Right renal pelvis (tissue), 4 donors: Measurements from ENCODE around the gene PIGC. TPM values are rescaled to one million over a fixed set of nuclear protein-coding genes. Genes with fewer than 3 reads are reported as not detected.

Experiments
- DNase-seq, 4 donors: peaks; one replicate each; pipeline ENCODE4 v3.0.0-alpha.2; 2013; ENCODE audit warnings: low read depth in 4 of 4, low spot score in 3 of 4, missing footprints in 1 of 4
- polyA plus RNA-seq, 4 donors: library from polyadenylated mRNA; unstranded; fragments of 120-200 nt; gene quantifications; one replicate each; pipeline ENCODE4 v1.2.1, GENCODE V29; 2013; ENCODE audit not compliant: insufficient read length in 4 of 4

PIGC gene
- polyA plus RNA-seq, 4 donors, result 50.9 to 56.5 (median 56.3) TPM

- DNase-seq, result no peak
Observed at GRCh38 chr1:172431721-172432192, 12.1 kb downstream of the PIGC start.

DNA sequence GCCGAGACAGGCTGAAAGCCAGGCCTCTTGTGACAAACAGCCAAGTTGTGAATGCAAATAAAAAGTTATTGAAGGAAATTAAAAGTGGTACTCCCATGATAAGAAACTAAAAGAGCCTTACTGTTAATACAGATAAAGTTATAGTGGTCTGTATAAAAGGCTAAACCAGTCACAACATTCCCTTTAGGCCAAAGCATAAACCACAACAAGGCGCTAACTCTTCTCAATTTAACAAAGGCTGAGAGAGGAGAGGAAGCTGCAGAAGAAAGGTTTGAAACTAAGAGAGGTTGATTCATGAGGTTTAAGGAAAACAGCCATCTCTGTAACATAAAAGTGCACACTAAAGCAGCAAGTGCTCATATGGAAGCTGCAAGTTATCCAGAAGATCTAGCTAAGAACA lies 12.7 kb downstream of the PIGC start:
- no peak for DNase-seq

- DNase-seq, result no peak
Observed at GRCh38 chr1:172430128-172430454, 13.8 kb downstream of the PIGC start.

GRCh38 chr1:172429331-172430127 lies 14.3 kb downstream of the PIGC start:
- DNase-seq, result no peak

DNA sequence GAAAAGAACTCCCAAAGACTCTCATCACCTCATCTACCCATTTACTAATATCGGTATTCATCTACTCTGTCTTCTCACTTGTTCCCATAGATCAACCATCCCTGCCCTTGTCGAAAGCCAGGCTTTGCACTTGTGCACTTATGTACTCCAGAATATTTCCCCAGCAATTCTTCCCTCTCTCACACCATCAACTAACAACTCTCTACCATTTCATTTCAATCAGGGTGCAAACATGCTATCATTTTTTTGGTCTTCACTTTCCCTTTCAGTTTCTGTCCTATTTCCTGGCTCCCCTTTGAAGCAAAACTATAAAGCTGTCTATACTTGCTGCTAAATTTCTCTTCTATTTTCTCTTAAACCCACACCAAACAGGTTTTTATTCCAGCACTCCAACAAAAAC lies 16.7 kb downstream of the PIGC start:
- DNase-seq, result no peak

- no peak for DNase-seq
Observed at GRCh38 chr1:172425339-172425738, 18.5 kb downstream of the PIGC start.

DNA sequence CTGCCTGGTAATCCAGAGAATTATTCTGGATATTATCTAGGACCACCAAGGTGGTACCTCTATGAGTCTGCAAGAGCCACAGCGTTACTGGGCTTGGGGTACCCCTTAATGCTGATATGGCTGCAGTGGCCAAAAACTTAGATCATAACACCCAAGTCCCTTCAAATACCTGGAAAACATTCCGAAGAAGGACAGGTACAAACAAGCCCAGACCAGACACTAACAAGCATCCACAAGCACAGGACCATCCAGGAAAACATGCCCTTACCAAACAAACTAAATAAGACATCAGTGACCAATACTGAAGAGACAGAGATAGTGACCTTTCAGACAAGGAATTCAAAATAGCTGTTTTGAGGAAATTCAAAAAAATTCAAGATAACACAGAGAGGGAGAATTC lies 20.5 kb downstream of the PIGC start:
- no peak for DNase-seq

DNA sequence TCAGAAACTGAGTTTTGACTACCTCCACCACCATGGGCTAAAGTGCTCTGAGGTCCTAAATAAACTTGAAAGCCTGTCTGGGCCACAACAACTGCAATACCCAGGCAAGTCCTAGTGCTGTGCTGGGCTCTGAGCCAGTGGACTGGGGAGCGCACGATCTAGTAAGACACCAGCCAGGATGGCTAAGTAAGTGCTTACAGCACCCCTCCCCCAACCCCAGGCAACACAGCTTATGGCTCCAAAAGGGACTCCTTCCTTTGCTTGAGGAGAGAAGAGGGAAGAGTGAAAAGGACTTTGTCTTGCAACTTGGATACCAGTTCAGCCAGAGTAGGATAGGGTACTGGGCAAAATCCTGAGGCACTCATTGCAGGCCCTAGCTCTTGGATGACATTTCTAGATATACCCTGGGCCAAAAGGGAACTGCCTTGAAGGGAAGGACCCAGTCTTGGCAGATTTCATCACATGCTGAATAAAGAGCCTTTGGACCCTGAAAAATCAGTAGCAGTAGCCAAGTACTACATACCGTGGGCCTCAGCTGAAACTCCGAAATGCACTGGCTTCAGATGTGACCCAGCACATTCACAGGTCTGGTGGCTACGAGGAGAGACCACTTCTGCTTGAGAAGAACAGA lies 21.8 kb downstream of the PIGC start:
- no peak for DNase-seq

GRCh38 chr1:172420385-172420784 lies 23.5 kb downstream of the PIGC start, which contains the start of gene C1orf105:
TSS of gene C1orf105 (plus strand) at chr1:172420685. CDS start at chr1:172420886, 201 bp downstream.
- DNase-seq, result no peak

DNA sequence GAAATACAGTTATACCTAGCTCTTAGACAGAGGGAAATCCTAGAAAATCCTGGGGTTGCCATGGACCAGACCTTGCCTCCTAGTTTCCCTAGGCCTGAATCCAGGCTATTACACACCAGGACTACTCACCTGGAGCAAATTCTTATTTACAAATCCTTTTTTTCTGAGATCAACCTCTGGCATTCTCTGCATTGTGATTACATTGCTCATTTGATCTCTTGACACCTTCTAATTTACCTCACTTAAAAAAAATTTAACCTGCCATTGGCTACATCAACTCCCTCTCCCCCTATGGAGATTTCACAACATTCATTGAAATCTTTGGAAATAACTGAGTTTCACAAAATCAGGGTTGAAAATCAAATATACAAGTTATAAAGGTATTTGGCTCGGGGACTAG lies 26.3 kb downstream of the PIGC start:
- DNase-seq, result no peak

GRCh38 chr1:172416496-172417035 lies 27.3 kb downstream of the PIGC start:
- no peak for DNase-seq

DNA sequence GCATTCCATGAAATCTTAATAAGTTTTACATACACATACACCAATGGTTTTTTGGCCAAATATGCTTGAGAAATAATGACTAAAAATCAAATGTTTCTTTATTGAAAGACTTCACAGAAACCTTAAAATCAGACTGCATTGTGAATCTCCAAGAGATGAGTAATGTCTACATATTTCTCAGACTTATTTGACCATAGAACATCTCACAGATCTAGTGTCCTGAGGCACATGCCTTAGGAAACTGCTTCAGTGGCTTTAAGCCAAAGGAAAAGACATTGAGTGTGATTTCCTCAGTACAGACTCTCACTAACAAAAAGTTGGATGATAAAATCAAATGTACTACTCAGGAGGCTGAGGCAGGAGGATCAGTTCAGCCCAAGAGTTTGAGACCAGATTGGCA lies 29.5 kb downstream of the PIGC start:
- DNase-seq, result no peak

- no peak for DNase-seq
Observed at GRCh38 chr1:172411791-172412338, 32.0 kb downstream of the PIGC start.

- no peak for DNase-seq
Observed at GRCh38 chr1:172410027-172410426, 33.8 kb downstream of the PIGC start.

DNA sequence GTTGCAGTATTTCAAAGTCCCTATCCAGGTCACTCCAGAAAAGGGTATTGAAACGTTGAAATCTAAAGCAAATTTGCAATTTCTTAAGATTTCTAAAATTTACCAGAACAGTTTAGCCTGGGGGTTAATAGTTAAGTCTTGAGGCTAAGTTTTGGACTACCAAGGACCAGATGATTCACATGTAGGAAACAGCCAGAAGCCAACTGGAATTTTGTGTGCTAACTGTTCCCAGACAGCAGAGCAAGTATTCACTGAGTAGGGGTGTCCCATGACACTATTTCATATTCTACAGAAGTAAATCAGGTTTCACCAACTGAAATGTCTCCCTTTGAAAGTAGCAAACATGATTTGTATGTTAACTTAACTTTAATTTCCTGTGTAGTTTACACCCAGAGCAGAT lies 34.9 kb downstream of the PIGC start:
- no peak for DNase-seq

- DNase-seq, result no peak
Observed at GRCh38 chr1:172406968-172407367, 36.9 kb downstream of the PIGC start.

GRCh38 chr1:172405912-172406311 lies 38.0 kb downstream of the PIGC start:
- DNase-seq, result no peak

- no peak for DNase-seq
Observed at GRCh38 chr1:172404121-172404520, 39.7 kb downstream of the PIGC start.

DNA sequence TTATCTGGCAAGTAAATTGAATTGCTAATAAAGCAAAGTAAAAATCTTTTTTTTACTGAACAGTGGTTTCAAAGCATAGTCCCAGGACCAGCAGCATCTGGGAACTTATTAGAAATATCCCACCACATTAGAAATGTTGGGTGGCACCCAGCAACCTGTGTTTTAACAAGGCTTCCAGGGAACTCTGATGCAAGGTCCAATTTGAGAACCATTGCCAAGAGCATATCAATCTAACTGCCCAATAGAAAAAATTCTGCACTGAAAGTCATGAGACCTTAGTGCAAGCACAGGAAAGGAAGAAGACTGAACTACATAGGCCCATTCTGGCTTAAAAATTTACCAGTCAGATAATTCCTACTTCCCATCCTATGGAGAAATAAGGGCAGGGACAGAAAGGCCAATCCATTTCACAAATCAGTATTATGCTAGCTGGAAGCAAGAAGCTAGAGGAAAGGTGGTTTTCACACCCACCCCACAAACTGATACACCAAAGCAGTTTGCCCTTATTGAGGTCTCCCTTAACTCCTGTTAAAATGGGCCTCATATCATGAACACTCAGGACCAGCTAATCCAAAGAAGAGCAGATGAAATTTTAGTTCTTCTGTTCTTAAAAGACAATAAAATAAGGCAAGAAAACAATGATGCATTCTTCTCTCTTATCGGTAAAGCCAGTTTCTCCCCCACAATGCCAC lies 40.8 kb downstream of the PIGC start:
- DNase-seq, result no peak

DNA sequence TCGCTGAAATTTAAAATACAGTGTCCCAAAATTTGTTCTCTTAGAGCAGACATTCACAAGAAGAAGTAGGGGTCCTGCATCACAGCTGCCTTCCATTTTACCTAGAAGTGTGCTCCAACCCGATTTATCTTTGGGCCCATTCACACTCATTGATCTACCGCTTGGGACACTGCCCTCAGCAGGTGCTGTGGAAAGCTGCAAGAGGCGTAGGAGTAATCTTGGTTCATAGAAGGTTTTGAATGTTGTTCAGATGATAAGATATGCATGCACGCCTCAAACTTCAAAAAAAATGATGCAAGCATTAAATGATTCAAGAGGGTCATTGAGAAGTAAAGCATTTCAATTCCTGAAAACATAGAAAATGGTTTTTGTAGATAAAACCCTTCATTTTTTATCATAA lies 42.0 kb downstream of the PIGC start:
- no peak for DNase-seq

- DNase-seq, result no peak
Observed at GRCh38 chr1:172401477-172401876, 42.4 kb downstream of the PIGC start.
